Breast epithelium (tissue), 3 donors: ENCODE measurements around the gene DCUN1D3.

Experiments
- CTCF ChIP-seq, 3 donors: fragments of 450-650 bp; IDR thresholded peaks; one replicate each; pipeline ENCODE4 v1.5.1; 2016 to 2017; ENCODE audit warnings: antibody characterized with exemption in 3 of 3, mild to moderate bottlenecking in 3 of 3, moderate library complexity in 3 of 3
- POLR2A ChIP-seq: fragments of 450-650 bp; IDR thresholded peaks from one replicate; pipeline ENCODE4 v1.6.1; 2016; ENCODE audit warnings: antibody characterized with exemption, mild to moderate bottlenecking, moderate library complexity
- POLR2AphosphoS5 ChIP-seq, 3 donors: sonication (generic); formaldehyde crosslinking; IDR thresholded peaks; one replicate each; pipeline ENCODE4 v1.6.1; 2017; ENCODE audit warnings: antibody characterized with exemption in 3 of 3

GRCh38 chr16:20880867-20881502 lies 19.2 kb downstream of the DCUN1D3 start:
- TF ChIP-seq CTCF (IDR thresholded peaks at IDR 0.05) (no peak), POLR2A (no peak), POLR2AphosphoS5 (IDR thresholded peaks at IDR 0.05) (no peak)
